GM12878 (cell line): ENCODE data around the gene EGF. TPM values are rescaled to one million over a fixed set of nuclear protein-coding genes. Genes with fewer than 3 reads are reported as not detected.

Experiments used
- ATAC-seq: fragments of 200-7000 bp; cut with Tn5 transposase; 3 replicates; pipeline ENCODE4 v1.9.1; 2020; ENCODE audit warnings: mild to moderate bottlenecking, moderate library complexity
- BruUV-seq: library from RNA; stranded (reverse); fragments of 400-500 nt; replicated peaks from 2 replicates; lab custom pipeline; 2021; lab: Mats Ljungman, UMichigan
- CTCF ChIA-PET: fragments of 300-600 bp; sonication (Branson Sonifier 250); formaldehyde crosslinking; extraction: SDS; loops from one replicate; lab custom pipeline; 2021; ENCODE audit warnings: inconsistent platforms; lab: Yijun Ruan, JAX
- POLR2A ChIA-PET: fragments of 350-600 bp; formaldehyde crosslinking; extraction: SDS; loops from one replicate; lab custom pipeline; 2021; ENCODE audit warnings: inconsistent platforms; lab: Charles Lee
- RAD21 ChIA-PET: fragments of 300-600 bp; sonication (Branson Sonifier 250); formaldehyde crosslinking; loops from one replicate; lab custom pipeline; 2023; ENCODE audit warnings: antibody characterized with exemption; ENCODE audit not compliant: unreplicated experiment; lab: Charles Lee
- SMC1A ChIA-PET: fragments of 300-600 bp; sonication (Branson Sonifier 250); formaldehyde crosslinking; loops from one replicate; lab custom pipeline; 2023; ENCODE audit not compliant: unreplicated experiment, uncharacterized antibody; lab: Charles Lee
- DNase-seq: peaks from one replicate; pipeline ENCODE4 v3.0.0-alpha.2; 2011; ENCODE audit warnings: low read depth, low spot score
- FAIRE-seq: peaks from 3 replicates; lab custom pipeline; 2011; peaks lifted over from hg19 to GRCh38; lab: Jason Lieb, UNC
- H2AFZ ChIP-seq: 2 replicates; pipeline ENCODE4 v1.6.0; 2011; ENCODE audit warnings: low read depth, low read length, control low read depth; ENCODE audit not compliant: control insufficient read depth
- H3K27ac ChIP-seq: 2 replicates; pipeline ENCODE4 v1.5.1; 2011; ENCODE audit warnings: control low read depth; ENCODE audit not compliant: control insufficient read depth, insufficient read depth
- H3K27me3 ChIP-seq, 2 experiments: replicated peaks in 1 of 2; 2 replicates each; pipeline versions ENCODE4 v1.6.0 to v1.6.1; 2011; ENCODE audit warnings: low read length in 1 of 2; ENCODE audit not compliant: control insufficient read depth in 2 of 2, insufficient read depth in 2 of 2
- H3K36me3 ChIP-seq, 2 experiments: 2 replicates each; pipeline ENCODE4 v1.5.1; 2011; ENCODE audit warnings: low read length in 1 of 2; ENCODE audit not compliant: control insufficient read depth in 2 of 2, insufficient read depth in 2 of 2
- H3K4me1 ChIP-seq: 2 replicates; pipeline ENCODE4 v1.6.1; 2011; ENCODE audit warnings: mild to moderate bottlenecking, low read length, moderate library complexity, mixed read lengths; ENCODE audit not compliant: control insufficient read depth, insufficient read depth
- H3K4me2 ChIP-seq: 2 replicates; pipeline ENCODE4 v1.6.0; 2011; ENCODE audit warnings: control low read depth; ENCODE audit not compliant: control insufficient read depth, insufficient read depth
- H3K4me3 ChIP-seq: fragments of 200-600 bp; sonication (generic); 2 replicates; pipeline ENCODE4 v1.5.1; 2016
- H3K79me2 ChIP-seq: 2 replicates; pipeline ENCODE4 v1.6.0; 2011; ENCODE audit warnings: low read length; ENCODE audit not compliant: control insufficient read depth, insufficient read depth
- H3K9ac ChIP-seq: 2 replicates; pipeline ENCODE4 v1.8.0; 2011; ENCODE audit warnings: low read length, control low read depth, mixed read lengths; ENCODE audit not compliant: control insufficient read depth, insufficient read depth
- H3K9me3 ChIP-seq: replicated peaks from 3 replicates; pipeline ENCODE4 v1.5.1; 2011; ENCODE audit warnings: mild to moderate bottlenecking, low read length; ENCODE audit not compliant: control insufficient read depth, insufficient read depth
- H4K20me1 ChIP-seq: 2 replicates; pipeline ENCODE4 v1.6.0; 2011; ENCODE audit not compliant: control insufficient read depth, insufficient read depth
- BCLAF1 ChIP-seq: fragments of 450-650 bp; IDR thresholded peaks from 2 replicates; pipeline ENCODE4 v1.6.1; 2017; ENCODE audit warnings: antibody characterized with exemption, mild to moderate bottlenecking, moderate library complexity
- CEBPB ChIP-seq, 2 experiments: fragments of 150-350 bp in 1 of 2; IDR thresholded peaks; 2 replicates each; pipeline ENCODE4 v1.6.1; 2012 to 2014; ENCODE audit warnings: low read depth in 2 of 2, low read length in 2 of 2, borderline replicate concordance in 1 of 2, inconsistent platforms in 1 of 2
- ESRRA ChIP-seq: IDR thresholded peaks from 2 replicates; pipeline ENCODE4 v1.6.1; 2012; ENCODE audit warnings: mild to moderate bottlenecking, low read length, improper control_type of control experiment
- ETV6 ChIP-seq, 2 experiments: fragments of 450-650 bp in 1 of 2; IDR thresholded peaks in 1 of 2; conservative IDR thresholded peaks in 1 of 2; 2 replicates each; pipeline ENCODE4 v1.6.1; 2014; ENCODE audit warnings: antibody characterized with exemption in 1 of 2, borderline replicate concordance in 1 of 2, low read depth in 1 of 2, mild to moderate bottlenecking in 1 of 2, moderate library complexity in 1 of 2
- HCFC1 ChIP-seq: fragments of 150-350 bp; IDR thresholded peaks from 2 replicates; pipeline ENCODE4 v1.6.1; 2014; ENCODE audit warnings: low read length
- RCOR1 ChIP-seq: conservative IDR thresholded peaks from 2 replicates; pipeline ENCODE4 v1.6.1; 2012; ENCODE audit warnings: low read depth, low read length, improper control_type of control experiment
- SIX5 ChIP-seq: IDR thresholded peaks from 2 replicates; pipeline ENCODE4 v1.6.1; 2011; ENCODE audit warnings: mild to moderate bottlenecking, low read depth, low read length, moderate library complexity; ENCODE audit not compliant: severe bottlenecking
- ZBTB11 ChIP-seq: fragments of 450-650 bp; formaldehyde crosslinking; IDR thresholded peaks from 2 replicates; pipeline ENCODE4 v1.5.0; 2022; ENCODE audit warnings: mild to moderate bottlenecking, missing genetic modification characterization
- ZNF274 ChIP-seq: IDR thresholded peaks from one replicate; pipeline ENCODE4 v1.8.0; 2011; ENCODE audit not compliant: insufficient read length, insufficient read depth
- WGBS: methylation state at CpG from one replicate; pipeline ENCODE4 v1.1.6; 2016; ENCODE audit warnings: low lambda C conversion rate; ENCODE audit not compliant: insufficient replicate concordance, insufficient coverage; ENCODE audit errors: missing lambda C conversion rate; 5-methylcytosine and 5-hydroxymethylcytosine counted together
- in situ Hi-C: fragments of 300-500 bp; cut with MboI; formaldehyde crosslinking; loops from 9 replicates; pipeline ENCODE4 v1.14.3; 2018; ENCODE audit warnings: mixed read lengths
- intact Hi-C: fragments of 100-400 bp; cut with micrococcal nuclease; formaldehyde crosslinking; loops from one replicate; pipeline ENCODE4 v1.14.2; 2022; ENCODE audit not compliant: unreplicated experiment
- polyA plus RNA-seq, 11 experiments: library from polyadenylated mRNA; depleted of rRNA in 4 of 11; unstranded in 6 of 11; stranded (reverse) in 5 of 11; fragments of >200 nt; fragmentation: Nextera tagmentation in 4 of 11; fragmentation: Illumina TruSeq in 1 of 11; extraction: Ambion mirVana in 4 of 11; extraction: Trizol in 1 of 11; gene quantifications; 1 replicate in 1 of 11; 2 replicates in 10 of 11; pipeline versions ENCODE4 v1.2.1 to v1.2.3, GENCODE V29; 2011 to 2016; ENCODE audit warnings: inconsistent platforms in 2 of 11, missing spikeins in 2 of 11, low read depth in 1 of 11
- total RNA-seq, 4 experiments: library from RNA; depleted of rRNA in 3 of 4; stranded (reverse); fragments of >200 nt in 3 of 4; fragmentation: Illumina TruSeq in 1 of 4; extraction: Trizol in 1 of 4; gene quantifications; 2 replicates each; pipeline versions ENCODE4 v1.2.1 to v1.2.3, GENCODE V29; 2013 to 2021
- TF ChIP-seq, protein P1 (sequence below): IDR thresholded peaks from 2 replicates; pipeline ENCODE4 v1.6.1; 2012; ENCODE audit warnings: low read depth, low read length, improper control_type of control experiment
- TF ChIP-seq, protein P2 (sequence below): IDR thresholded peaks from 2 replicates; pipeline ENCODE4 v1.6.1; 2012; ENCODE audit warnings: low read depth, low read length, improper control_type of control experiment

The EGF gene
- total and polyA plus RNA-seq, 10 of the 15 experiments (the other 5 are each of a cell fraction or from before 2014, with no cell fraction given): 0.02 to 0.90 (median 0.19) TPM; not detected in 4

GRCh38 chr4:109876634-109877265 lies 35.9 kb upstream of the EGF start:
- in situ Hi-C loops: no loop called here

More at GRCh38 chr4:109876634-109877265, 35.9 kb upstream of the EGF start:
- intact Hi-C loops: no loop called here
- H3K27ac ChIP-seq: no peak overlapping the region
- ATAC-seq (no peak), DNase-seq (no peak)
- no peak overlapping the region for H3K9ac ChIP-seq
- no peaks in the 10 kb centered on the region for H3K9me3 ChIP-seq
- no peaks in the 10 kb centered on the region for H4K20me1 ChIP-seq
- POLR2A ChIA-PET: no interaction called here
- H3K4me3 ChIP-seq: no peak overlapping the region
- peaks cover 8% of the 10 kb centered on the region; the same call in 1 of the 2 replicates for H3K4me1 ChIP-seq
- H3K79me2 ChIP-seq: no peaks in the 10 kb centered on the region
- no peaks in the 10 kb centered on the region; a peak in 2 of 4 replicates for H3K27me3 ChIP-seq
- TF ChIP-seq RCOR1 (no peak), ZNF274 (no peak), CEBPB (IDR thresholded peaks at IDR 0.05; ENCODE audit: borderline replicate concordance in 1 of 2, low read depth in 2 of 2, low read length in 2 of 2) (no peak), SIX5 (no peak), ESRRA (no peak), HCFC1 (no peak), ZBTB11 (CRISPR knock-in tag) (no peak), ETV6 (conservative IDR thresholded peaks at IDR 0.05 in 1 of 2, IDR thresholded peaks at IDR 0.05 in 1 of 2; ENCODE audit: borderline replicate concordance in 1 of 2, low read depth in 1 of 2) (no peak), BCLAF1 (no peak)
- TF ChIP-seq, protein P1, sequence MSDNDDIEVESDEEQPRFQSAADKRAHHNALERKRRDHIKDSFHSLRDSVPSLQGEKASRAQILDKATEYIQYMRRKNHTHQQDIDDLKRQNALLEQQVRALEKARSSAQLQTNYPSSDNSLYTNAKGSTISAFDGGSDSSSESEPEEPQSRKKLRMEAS: no peak
- TF ChIP-seq, protein P2, sequence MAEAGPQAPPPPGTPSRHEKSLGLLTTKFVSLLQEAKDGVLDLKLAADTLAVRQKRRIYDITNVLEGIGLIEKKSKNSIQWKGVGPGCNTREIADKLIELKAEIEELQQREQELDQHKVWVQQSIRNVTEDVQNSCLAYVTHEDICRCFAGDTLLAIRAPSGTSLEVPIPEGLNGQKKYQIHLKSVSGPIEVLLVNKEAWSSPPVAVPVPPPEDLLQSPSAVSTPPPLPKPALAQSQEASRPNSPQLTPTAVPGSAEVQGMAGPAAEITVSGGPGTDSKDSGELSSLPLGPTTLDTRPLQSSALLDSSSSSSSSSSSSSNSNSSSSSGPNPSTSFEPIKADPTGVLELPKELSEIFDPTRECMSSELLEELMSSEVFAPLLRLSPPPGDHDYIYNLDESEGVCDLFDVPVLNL: no peak
- TF ChIP-seq, all 136 proteins: peak for 0
- Histone ChIP-seq H3K36me3 (no peaks in the 10 kb centered on the region), H2AFZ (no peak overlapping the region), H3K4me2 (no peak overlapping the region; the same call in 1 of the 2 replicates)
- RAD21 ChIA-PET: no interaction called here
- BruUV-seq: no TSS peak
- FAIRE-seq: no peak
- CTCF ChIA-PET: interaction anchor here (0.7 to 1.4 kb wide), 3 partner anchors 9 to 642 kb away, joined by 3 to 5 read pairs (median 4); no protein-coding TSS in a partner anchor
- SMC1A ChIA-PET: interaction anchor here (0.6 to 1.2 kb wide), 2 partner anchors 35 to 247 kb away, joined by 3 read pairs; no protein-coding TSS in a partner anchor
- 91% methylated on average over 2 of the region's 2 CpGs for WGBS
